Psoas muscle (tissue), 8 donors: ENCODE data around the gene CT55. TPM values are rescaled to one million over a fixed set of nuclear protein-coding genes. Genes with fewer than 3 reads are reported as not detected.

Source experiments
- ATAC-seq, 4 donors: fragments of 200-7000 bp; cut with Tn5 transposase; one replicate each; pipeline ENCODE4 v1.9.1; 2020; ENCODE audit warnings: moderate library complexity in 3 of 4, mild to moderate bottlenecking in 2 of 4
- DNase-seq, 2 donors: peaks; one replicate each; pipeline ENCODE4 v3.0.0-alpha.2; 2020
- H3K27ac ChIP-seq: fragments of 200-600 bp; one replicate; pipeline ENCODE4 v1.8.0; 2022
- H3K27me3 ChIP-seq, 3 donors: fragments of 200-600 bp in 1 of 3; one replicate each; pipeline versions ENCODE4 v1.6.1 to v1.8.0; 2013 to 2022; ENCODE audit warnings: low read length in 2 of 3, mild to moderate bottlenecking in 2 of 3, moderate library complexity in 1 of 3; ENCODE audit not compliant: insufficient read depth in 3 of 3
- H3K36me3 ChIP-seq, 2 donors: fragments of 200-600 bp in 1 of 2; one replicate each; pipeline versions ENCODE4 v1.6.1 to v1.8.0; 2013 to 2022; ENCODE audit warnings: low read depth in 1 of 2, mild to moderate bottlenecking in 1 of 2, moderate library complexity in 1 of 2; ENCODE audit not compliant: insufficient read depth in 1 of 2
- H3K4me1 ChIP-seq: fragments of 200-600 bp; one replicate; pipeline ENCODE4 v1.8.0; 2022
- H3K4me3 ChIP-seq: fragments of 200-600 bp; one replicate; pipeline ENCODE4 v1.8.0; 2022; ENCODE audit warnings: mild to moderate bottlenecking
- H3K9me3 ChIP-seq: fragments of 200-600 bp; one replicate; pipeline ENCODE4 v1.8.0; 2022
- WGBS, 3 donors: extraction: QIAGEN DNeasy Blood & Tissue Kit; methylation state at CpG; one replicate each; pipeline versions ENCODE4 v1.1.6 to v1.1.7; 2013; 5-methylcytosine and 5-hydroxymethylcytosine counted together
- intact Hi-C, 2 donors: fragments of 100-400 bp; cut with DNase I; formaldehyde crosslinking; loops; one replicate each; pipeline versions ENCODE4 v1.11.0 to v1.14.2; 2022
- polyA plus RNA-seq, 3 donors: library from polyadenylated mRNA; stranded (reverse); fragments of 200-250 nt; gene quantifications; one replicate each; pipeline ENCODE4 v1.2.3, GENCODE V29; 2013
- total RNA-seq, 4 donors: library from RNA; stranded (reverse); fragmentation: NEBNext Ultra II Directional in 2 of 4; extraction: Animal tissue kit (Norgen Biotek cat#: 25700) in 2 of 4; gene quantifications; one replicate each; pipeline versions ENCODE4 v1.2.1 to v1.2.4, GENCODE V29; 2021 to 2023
- TF ChIP-seq, protein P1 (sequence below): fragments of 200-600 bp; IDR thresholded peaks from one replicate; pipeline ENCODE4 v1.8.0; 2022; ENCODE audit warnings: antibody characterized with exemption
- donor health status: healthy with polysubstance abuse.
- donor health status: DM: no; HTN: no; CAD: no; lungs with moderate emphysema.
- donor health status: Bipolar disorder and iron deficiency.
- donor health status: healthy.
- donor health status: DM: yes; HTN: yes; CAD: no.
- donor health status: DM: no; HTN: no; CAD: no.
- donor health status: DM: no; HTN: no; CAD: no.
- donor health status: DM: yes; HTN: yes; CAD: no.

The CT55 gene
- total and polyA plus RNA-seq, 7 donors: not detected

- H3K36me3 ChIP-seq: no peaks in the 10 kb centered on the region
- H3K4me1 ChIP-seq: no peaks in the 10 kb centered on the region
- no peaks in the 10 kb centered on the region for H3K9me3 ChIP-seq
- intact Hi-C loops: no loop called here
- ATAC-seq: no peak
- TF ChIP-seq, protein P1, sequence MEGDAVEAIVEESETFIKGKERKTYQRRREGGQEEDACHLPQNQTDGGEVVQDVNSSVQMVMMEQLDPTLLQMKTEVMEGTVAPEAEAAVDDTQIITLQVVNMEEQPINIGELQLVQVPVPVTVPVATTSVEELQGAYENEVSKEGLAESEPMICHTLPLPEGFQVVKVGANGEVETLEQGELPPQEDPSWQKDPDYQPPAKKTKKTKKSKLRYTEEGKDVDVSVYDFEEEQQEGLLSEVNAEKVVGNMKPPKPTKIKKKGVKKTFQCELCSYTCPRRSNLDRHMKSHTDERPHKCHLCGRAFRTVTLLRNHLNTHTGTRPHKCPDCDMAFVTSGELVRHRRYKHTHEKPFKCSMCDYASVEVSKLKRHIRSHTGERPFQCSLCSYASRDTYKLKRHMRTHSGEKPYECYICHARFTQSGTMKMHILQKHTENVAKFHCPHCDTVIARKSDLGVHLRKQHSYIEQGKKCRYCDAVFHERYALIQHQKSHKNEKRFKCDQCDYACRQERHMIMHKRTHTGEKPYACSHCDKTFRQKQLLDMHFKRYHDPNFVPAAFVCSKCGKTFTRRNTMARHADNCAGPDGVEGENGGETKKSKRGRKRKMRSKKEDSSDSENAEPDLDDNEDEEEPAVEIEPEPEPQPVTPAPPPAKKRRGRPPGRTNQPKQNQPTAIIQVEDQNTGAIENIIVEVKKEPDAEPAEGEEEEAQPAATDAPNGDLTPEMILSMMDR: no peak
- no peak overlapping the region for H3K4me3 ChIP-seq
- no peak overlapping the region for H3K27ac ChIP-seq
- H3K27me3 ChIP-seq: peaks cover 0 to 5% (median 0%) of the 10 kb centered on the region in 3 donors
- DNase-seq: no peak
- 77 to 84% (median 84%) methylated on average over 14 to 16 of the region's 16 CpGs for WGBS, 3 donors
Observed at GRCh38 chrX:135194684-135195083, 23.5 kb upstream of the CT55 start.

- DNase-seq (no peak), ATAC-seq (no peak)
- no peaks in the 10 kb centered on the region for H3K9me3 ChIP-seq
- H3K36me3 ChIP-seq: no peaks in the 10 kb centered on the region
- intact Hi-C loops: no loop called here
- 65 to 77% (median 70%) methylated on average over 6 of the region's 6 CpGs for WGBS, 3 donors
- H3K4me1 ChIP-seq: no peaks in the 10 kb centered on the region
- TF ChIP-seq, protein P1: no peak
- peaks cover 0 to 5% (median 0%) of the 10 kb centered on the region in 3 donors for H3K27me3 ChIP-seq
- H3K4me3 ChIP-seq: no peak overlapping the region
- H3K27ac ChIP-seq: no peak overlapping the region
Observed at GRCh38 chrX:135193740-135194139, 22.5 kb upstream of the CT55 start.

- Histone ChIP-seq H3K36me3 (no peaks in the 10 kb centered on the region), H3K9me3 (no peaks in the 10 kb centered on the region), H3K27ac (no peak overlapping the region), H3K27me3 (peaks cover 0 to 5% (median 0%) of the 10 kb centered on the region in 3 donors), H3K4me3 (no peak overlapping the region), H3K4me1 (no peaks in the 10 kb centered on the region)
- ATAC-seq: no peak
- intact Hi-C loops: no loop called here
- 64 to 79% (median 67%) methylated on average over 3 of the region's 3 CpGs for WGBS, 3 donors
- TF ChIP-seq, protein P1: no peak
- no peak for DNase-seq
Observed at GRCh38 chrX:135191838-135192237, 20.6 kb upstream of the CT55 start.

DNA sequence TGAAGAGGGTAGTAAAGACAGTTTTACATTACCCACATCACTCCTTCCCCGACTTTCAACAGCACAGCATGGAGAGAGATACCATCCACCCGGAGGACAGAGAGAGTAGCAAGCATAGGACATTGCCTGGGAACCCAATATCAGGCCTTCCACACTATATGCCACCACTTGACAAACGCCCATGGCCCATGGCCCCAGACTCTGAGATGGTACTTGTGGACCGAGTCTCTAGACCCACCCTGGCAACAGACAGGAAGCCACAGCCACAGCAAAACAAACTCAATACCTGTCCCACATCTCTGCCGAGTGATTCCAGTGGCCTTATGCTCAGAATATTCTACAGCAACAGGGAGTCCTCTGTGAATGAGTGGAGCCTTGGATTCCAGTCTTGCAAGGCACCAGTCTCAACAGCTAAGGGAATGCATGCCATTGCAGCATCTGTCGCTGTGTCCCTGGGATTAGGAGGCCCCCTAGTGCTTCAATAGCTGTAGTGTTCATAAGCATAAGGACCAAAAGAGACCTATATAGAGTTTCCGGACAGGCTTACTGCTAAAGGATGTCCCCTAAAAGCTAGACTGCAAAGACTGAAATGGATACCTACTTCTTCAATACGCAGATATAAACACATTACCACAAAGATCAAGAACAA is 14.7 kb upstream of the CT55 start:
- TF ChIP-seq, protein P1: peak; percentile 36
- DNase-seq (no peak), ATAC-seq (peak in 3 of 4 donors; percentile 54 to 82 (median 74))
- Histone ChIP-seq H3K4me1 (no peaks in the 10 kb centered on the region), H3K9me3 (no peaks in the 10 kb centered on the region), H3K4me3 (no peak overlapping the region), H3K36me3 (no peaks in the 10 kb centered on the region), H3K27me3 (peaks cover 0 to 13% (median 0%) of the 10 kb centered on the region in 3 donors), H3K27ac (no peak overlapping the region)
- WGBS, 3 donors: 39 to 52% (median 40%) methylated on average over 8 of the region's 8 CpGs
- intact Hi-C loops: no loop called here

- Histone ChIP-seq H3K4me3 (no peak overlapping the region), H3K9me3 (no peaks in the 10 kb centered on the region), H3K27ac (no peak overlapping the region), H3K4me1 (no peaks in the 10 kb centered on the region), H3K27me3 (peaks cover 0 to 10% (median 0%) of the 10 kb centered on the region in 3 donors), H3K36me3 (no peaks in the 10 kb centered on the region)
- TF ChIP-seq, protein P1: no peak
- DNase-seq (no peak), ATAC-seq (no peak)
- intact Hi-C loops: no loop called here
- 30 to 39% (median 34%) methylated on average over 3 of the region's 3 CpGs for WGBS, 3 donors
Observed at GRCh38 chrX:135178636-135179035, 7.4 kb upstream of the CT55 start.
